MM.1S (cell line): ENCODE measurements around the gene ANO5.

Experiments
- CTCF ChIP-seq: fragments of 300-600 bp; sonication (generic); IDR thresholded peaks from 2 replicates; pipeline ENCODE4 v1.5.1; 2016; ENCODE audit warnings: antibody characterized with exemption, low read length, mixed read lengths
- EZH2 ChIP-seq: fragments of 300-600 bp; sonication (generic); optimal IDR thresholded peaks from 2 replicates; pipeline ENCODE3; 2017; ENCODE audit warnings: low read depth, mild to moderate bottlenecking, antibody characterized with exemption, low read length, mixed read lengths

- TF ChIP-seq CTCF (no peak), EZH2 (no peak)
These were observed 109.5 kb downstream of the ANO5 start for GRCh38 chr11:22302368-22302767.
